GM18499 (cell line): ENCODE results near the gene SPINK9.
"Not testable (repeated sequence)": the region's sequence is repeated elsewhere in the genome, so short reads cannot be mapped to it uniquely, and the experiment has no call there.

Experiments
- ATAC-seq: cut with Tn5 transposase; IDR thresholded peaks from one replicate; pipeline ENCODE4 v1.9.1; 2021; ENCODE audit warnings: moderate number of reproducible peaks; ENCODE audit not compliant: insufficient read depth, unreplicated experiment

SPINK9 gene

GRCh38 chr5:148335259-148335658 lies at the start of gene SPINK9:
Gene SPINK9 (plus strand): TSS chr5:148335559. CDS start chr5:148335614, 55 bp downstream.
- ATAC-seq, result no peak

GRCh38 chr5:148290271-148291195 lies 44.8 kb upstream of the SPINK9 start:
- no peak for ATAC-seq

GRCh38 chr5:148297731-148298130 lies 37.6 kb upstream of the SPINK9 start:
- no peak for ATAC-seq

- no peak for ATAC-seq
Observed at GRCh38 chr5:148306446-148306845, 28.9 kb upstream of the SPINK9 start.

- ATAC-seq, result no peak
Observed at GRCh38 chr5:148309019-148309418, 26.3 kb upstream of the SPINK9 start.

GRCh38 chr5:148309746-148310145 lies 25.6 kb upstream of the SPINK9 start:
- ATAC-seq, result no peak

GRCh38 chr5:148311484-148311883 lies 23.9 kb upstream of the SPINK9 start:
- ATAC-seq, result no peak

- ATAC-seq, result no peak
Observed at GRCh38 chr5:148312153-148312552, 23.2 kb upstream of the SPINK9 start, which contains the start of gene SPINK7. Gene SPINK7 (plus strand): TSS chr5:148312423. CDS start chr5:148312484, 61 bp downstream.

GRCh38 chr5:148314187-148314586 lies 21.2 kb upstream of the SPINK9 start:
- no peak for ATAC-seq

- no peak for ATAC-seq
Observed at GRCh38 chr5:148314731-148315130, 20.6 kb upstream of the SPINK9 start.

GRCh38 chr5:148320011-148320963 lies 15.1 kb upstream of the SPINK9 start:
- ATAC-seq, result not testable (repeated sequence)

- ATAC-seq, result no peak
Observed at GRCh38 chr5:148333262-148333849, 2.0 kb upstream of the SPINK9 start.

- peak; percentile 63 for ATAC-seq
Observed at GRCh38 chr5:148336704-148337435, 1.5 kb downstream of the SPINK9 start.

GRCh38 chr5:148342371-148343045 lies 7.1 kb downstream of the SPINK9 start:
- no peak for ATAC-seq

GRCh38 chr5:148343046-148343407 lies 7.7 kb downstream of the SPINK9 start:
- no peak for ATAC-seq

- no peak for ATAC-seq
Observed at GRCh38 chr5:148343603-148344487, 8.5 kb downstream of the SPINK9 start.

GRCh38 chr5:148347706-148348105 lies 12.3 kb downstream of the SPINK9 start:
- ATAC-seq, result no peak

- ATAC-seq, result no peak
Observed at GRCh38 chr5:148352696-148353095, 17.3 kb downstream of the SPINK9 start.
